HuH-7.5 (cell line): ENCODE results near the gene OR13J1.
"Not testable (repeated sequence)": the region's sequence is repeated elsewhere in the genome, so short reads cannot be mapped to it uniquely, and the experiment has no call there.

Source experiments
- DNase-seq: peaks from one replicate; pipeline ENCODE4 v3.0.0; 2011; ENCODE audit warnings: low spot score

Gene OR13J1

GRCh38 chr9:35870351-35870923 lies at the start of gene OR13J1:
TSS of gene OR13J1 (minus strand) at chr9:35870401. CDS start at chr9:35870401, 0 bp downstream.
- no peak for DNase-seq

GRCh38 chr9:35919212-35920008 lies 49.2 kb upstream of the OR13J1 start:
- DNase-seq: no peak

GRCh38 chr9:35918780-35919179 lies 48.6 kb upstream of the OR13J1 start:
- DNase-seq: no peak

- DNase-seq: no peak
Observed at GRCh38 chr9:35917261-35917660, 47.1 kb upstream of the OR13J1 start.

- DNase-seq: no peak
Observed at GRCh38 chr9:35915681-35916294, 45.6 kb upstream of the OR13J1 start.

- DNase-seq: peak; percentile 55
Observed at GRCh38 chr9:35914301-35914807, 44.2 kb upstream of the OR13J1 start.

GRCh38 chr9:35913429-35913828 lies 43.2 kb upstream of the OR13J1 start:
- DNase-seq: not testable (repeated sequence)

GRCh38 chr9:35912791-35913400 lies 42.7 kb upstream of the OR13J1 start:
- no peak for DNase-seq

- DNase-seq: no peak
Observed at GRCh38 chr9:35911690-35912089, 41.5 kb upstream of the OR13J1 start.

- DNase-seq: peak; percentile 56
Observed at GRCh38 chr9:35910613-35911359, 40.6 kb upstream of the OR13J1 start.

GRCh38 chr9:35909687-35910612 lies 39.7 kb upstream of the OR13J1 start:
- DNase-seq: no peak

- DNase-seq: no peak
Observed at GRCh38 chr9:35909274-35909673, 39.1 kb upstream of the OR13J1 start, which contains the start of gene SPAAR. TSS of gene SPAAR (plus strand) at chr9:35909490. CDS start at chr9:35910464, 974 bp downstream.

- no peak for DNase-seq
Observed at GRCh38 chr9:35908504-35909125, 38.4 kb upstream of the OR13J1 start.

GRCh38 chr9:35907711-35908503 lies 37.7 kb upstream of the OR13J1 start:
- peak; percentile 68 for DNase-seq

- DNase-seq: no peak
Observed at GRCh38 chr9:35906923-35907699, 36.9 kb upstream of the OR13J1 start.

GRCh38 chr9:35905912-35906679 lies 35.9 kb upstream of the OR13J1 start, which contains the start of gene HRCT1:
TSS of gene HRCT1 (plus strand) at chr9:35906202. CDS start at chr9:35906288, 86 bp downstream.
- DNase-seq: peak; percentile 73

- DNase-seq: no peak
Observed at GRCh38 chr9:35905051-35905781, 35.0 kb upstream of the OR13J1 start.
